ENCODE data around the gene ZNF613.
"Not testable (repeated sequence)": the region's sequence is repeated elsewhere in the genome, so short reads cannot be mapped to it uniquely, and the experiment has no call there.

Gene ZNF613

GRCh38 chr19:51926784-51927741 is at the start of gene ZNF613:
Gene ZNF613, plus strand, starts transcription at chr19:51927472. Its CDS starts 8,749 bp downstream, at chr19:51936221.
- DNase-seq: peak; percentile 85

GRCh38 chr19:51882518-51882917 is 44.8 kb upstream of the ZNF613 start:
- no peak for DNase-seq

GRCh38 chr19:51884713-51885112 is 42.6 kb upstream of the ZNF613 start:
- no peak for DNase-seq

- DNase-seq: peak; percentile 77
Measured at GRCh38 chr19:51887522-51888498, 39.5 kb upstream of the ZNF613 start, which contains the start of gene ZNF577. Gene ZNF577, minus strand, starts transcription at chr19:51887951. Its CDS starts 7,569 bp downstream, at chr19:51880382.

- no peak for DNase-seq
Measured at GRCh38 chr19:51889934-51890333, 37.3 kb upstream of the ZNF613 start.

- no peak for DNase-seq
Measured at GRCh38 chr19:51891193-51891747, 36.0 kb upstream of the ZNF613 start.

GRCh38 chr19:51901860-51902259 is 25.4 kb upstream of the ZNF613 start:
- no peak for DNase-seq

GRCh38 chr19:51903192-51903591 is 24.1 kb upstream of the ZNF613 start:
- DNase-seq: no peak

GRCh38 chr19:51904331-51905165 is 22.7 kb upstream of the ZNF613 start, which contains the start of gene ZNF649:
Gene ZNF649, minus strand, starts transcription at chr19:51905017. Its CDS starts 4,910 bp downstream, at chr19:51900107.
- peak; percentile 81 for DNase-seq

GRCh38 chr19:51905206-51905605 is 22.1 kb upstream of the ZNF613 start:
- no peak for DNase-seq

GRCh38 chr19:51905639-51906038 is 21.6 kb upstream of the ZNF613 start:
- not testable (repeated sequence) for DNase-seq

- DNase-seq: not testable (repeated sequence)
Measured at GRCh38 chr19:51906108-51906507, 21.2 kb upstream of the ZNF613 start.

GRCh38 chr19:51907981-51908380 is 19.3 kb upstream of the ZNF613 start:
- DNase-seq: not testable (repeated sequence)

GRCh38 chr19:51915324-51915867 is 11.9 kb upstream of the ZNF613 start:
- DNase-seq: no peak

GRCh38 chr19:51916167-51916566 is 11.1 kb upstream of the ZNF613 start:
- DNase-seq: no peak

- no peak for DNase-seq
Measured at GRCh38 chr19:51919606-51920005, 7.7 kb upstream of the ZNF613 start.

- no peak for DNase-seq
Measured at GRCh38 chr19:51921949-51922348, 5.3 kb upstream of the ZNF613 start.

- no peak for DNase-seq
Measured at GRCh38 chr19:51926426-51926783, 867 bp upstream of the ZNF613 start.

GRCh38 chr19:51927859-51928258 is 587 bp downstream of the ZNF613 start:
- no peak for DNase-seq

- no peak for DNase-seq
Measured at GRCh38 chr19:51931921-51932320, 4.6 kb downstream of the ZNF613 start.

GRCh38 chr19:51938936-51939335 is 11.7 kb downstream of the ZNF613 start:
- no peak for DNase-seq

Data from CD4-positive, alpha-beta T cell treated with Interleukin-15 for 1 hour (primary cell).